GM23338 (cell line): ENCODE measurements around the gene OPRM1.

ENCODE experiments used
- CREB1 ChIP-seq: fragments of 250-450 bp; sonication (Bioruptor Pico); IDR thresholded peaks from 2 replicates; pipeline ENCODE4 v1.5.0; 2020; ENCODE audit warnings: low read depth, mild to moderate bottlenecking, moderate library complexity
- CTCF ChIP-seq, 2 experiments: fragments of 200-600 bp in 1 of 2; sonication (generic) in 1 of 2; conservative IDR thresholded peaks; 2 replicates each; pipeline versions ENCODE4 v1.5.1 to v1.6.1; 2016 to 2017; ENCODE audit warnings: antibody characterized with exemption in 2 of 2, low read depth in 2 of 2, mild to moderate bottlenecking in 2 of 2, moderate library complexity in 1 of 2
- ETS1 ChIP-seq: IDR thresholded peaks from 2 replicates; pipeline ENCODE4 v1.6.1; 2016; ENCODE audit warnings: antibody characterized with exemption
- EZH2 ChIP-seq: fragments of 200-600 bp; sonication (generic); IDR thresholded peaks from one replicate; pipeline ENCODE4 v1.8.0; 2017; ENCODE audit warnings: antibody characterized with exemption, mild to moderate bottlenecking, low read depth; ENCODE audit not compliant: unreplicated experiment
- EZH2phosphoT487 ChIP-seq: fragments of 200-600 bp; sonication (generic); IDR thresholded peaks from one replicate; pipeline ENCODE4 v1.8.1; 2018; ENCODE audit warnings: antibody characterized with exemption; ENCODE audit not compliant: unreplicated experiment
- JUNB ChIP-seq: IDR thresholded peaks from one replicate; pipeline ENCODE4 v1.6.1; 2016; ENCODE audit warnings: antibody characterized with exemption; ENCODE audit not compliant: unreplicated experiment
- NANOG ChIP-seq: IDR thresholded peaks from 2 replicates; pipeline ENCODE4 v1.6.1; 2016; ENCODE audit warnings: antibody characterized with exemption, borderline replicate concordance
- POLR2AphosphoS5 ChIP-seq: IDR thresholded peaks from 2 replicates; pipeline ENCODE4 v1.6.1; 2016; ENCODE audit warnings: antibody characterized with exemption, low read depth
- REST ChIP-seq: IDR thresholded peaks from one replicate; pipeline ENCODE4 v1.6.1; 2018; ENCODE audit warnings: antibody characterized with exemption; ENCODE audit not compliant: unreplicated experiment
- ZNF114 ChIP-seq: fragments of 250-450 bp; sonication (Bioruptor Pico); IDR thresholded peaks from 2 replicates; pipeline ENCODE4 v1.5.0; 2020; ENCODE audit warnings: mild to moderate bottlenecking, moderate library complexity

- TF ChIP-seq CTCF (conservative IDR thresholded peaks at IDR 0.05; ENCODE audit: low read depth in 2 of 2) (peak; percentile 48 to 57), EZH2phosphoT487 (no peak), EZH2 (no peak), JUNB (no peak), NANOG (no peak), ZNF114 (CRISPR knock-in tag) (no peak), REST (no peak), POLR2AphosphoS5 (no peak), CREB1 (no peak), ETS1 (no peak)
Observed at GRCh38 chr6:154276810-154277628, 238.0 kb downstream of the OPRM1 start.
